Activated CD4-positive, alpha-beta T cell treated with anti-CD3 and anti-CD28 coated beads, Interleukin-2, amount 10 ng/mL, durations not matched to agents 24 days and 14 days (primary cell): ENCODE measurements around the gene RCOR3. TPM values are rescaled to one million over a fixed set of nuclear protein-coding genes. Genes with fewer than 3 reads are reported as not detected.
"Not testable (repeated sequence)": the region's sequence is repeated elsewhere in the genome, so short reads cannot be mapped to it uniquely, and the experiment has no call there.

Experiments
- DNase-seq: peaks from one replicate; pipeline ENCODE4 v3.0.0; 2022
- H3K27ac Mint-ChIP-seq: one replicate; pipeline ENCODE4 v1.8.0; 2022; ENCODE audit warnings: mild to moderate bottlenecking, mixed read lengths
- H3K27me3 Mint-ChIP-seq: one replicate; pipeline ENCODE4 v1.8.0; 2022; ENCODE audit warnings: mixed read lengths
- H3K36me3 Mint-ChIP-seq: one replicate; pipeline ENCODE4 v1.8.0; 2022; ENCODE audit warnings: low read depth, mild to moderate bottlenecking, mixed read lengths
- H3K4me1 Mint-ChIP-seq: one replicate; pipeline ENCODE4 v1.8.0; 2021; ENCODE audit warnings: mixed read lengths
- H3K4me3 Mint-ChIP-seq: one replicate; pipeline ENCODE4 v1.8.0; 2022; ENCODE audit warnings: mild to moderate bottlenecking, moderate library complexity, mixed read lengths
- H3K9me3 Mint-ChIP-seq: one replicate; pipeline ENCODE4 v1.8.0; 2021; ENCODE audit warnings: mixed read lengths
- intact Hi-C: fragments of 100-400 bp; cut with micrococcal nuclease; formaldehyde crosslinking; loops from one replicate; pipeline ENCODE4 v1.15.1; 2023
- total RNA-seq: library from RNA; stranded (reverse); gene quantifications from 2 replicates; pipeline ENCODE4 v1.2.3, GENCODE V29; 2022

The RCOR3 gene
- total RNA-seq, 1 donor from 2014 or later: 39.8 TPM

DNA sequence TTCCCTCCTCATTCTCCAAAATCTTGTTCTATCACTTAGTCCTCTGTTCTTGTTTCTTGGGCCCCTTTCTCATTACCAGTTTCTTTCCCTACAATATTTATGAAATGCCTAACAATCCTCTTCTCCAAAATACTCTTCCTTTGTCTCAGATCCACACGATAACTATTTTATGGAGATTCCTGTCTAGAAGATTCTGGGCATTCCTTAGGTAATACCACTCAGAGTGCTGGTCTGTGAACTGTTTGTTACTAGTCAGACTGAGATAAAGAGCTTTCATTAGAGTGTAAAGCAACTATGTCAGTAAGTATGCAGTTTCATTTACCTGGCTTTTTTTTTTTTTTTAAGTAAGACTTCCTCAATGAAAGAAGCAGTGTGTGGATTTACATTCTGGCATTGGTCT is 18.1 kb upstream of the RCOR3 start:
- no peaks in the 10 kb centered on the region for H3K4me1 Mint-ChIP-seq
- intact Hi-C loops: no loop called here
- no peaks in the 10 kb centered on the region for H3K9me3 Mint-ChIP-seq
- H3K27me3 Mint-ChIP-seq: peaks cover 6% of the 10 kb centered on the region
- H3K4me3 Mint-ChIP-seq: no peak overlapping the region
- H3K36me3 Mint-ChIP-seq: no peaks in the 10 kb centered on the region
- H3K27ac Mint-ChIP-seq: no peak overlapping the region
- no peak for DNase-seq

DNA sequence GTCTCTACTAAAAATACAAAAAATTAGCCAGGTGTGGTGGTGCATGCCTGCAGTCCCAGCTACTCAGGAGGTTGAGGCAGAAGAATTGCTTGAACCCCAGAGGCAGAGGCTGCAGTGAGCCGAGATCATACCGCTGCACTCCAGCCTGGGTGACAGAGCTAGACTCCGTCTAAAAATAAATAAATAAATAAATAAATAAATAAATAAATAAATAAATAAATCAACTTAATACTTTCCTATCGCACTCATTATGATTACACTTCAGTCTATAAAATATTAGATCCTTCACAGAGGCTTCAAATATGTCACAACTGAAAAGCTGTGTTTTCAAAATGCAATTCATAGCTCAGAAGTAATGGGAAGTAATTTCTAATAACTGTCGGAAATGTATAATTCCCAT is 15.5 kb upstream of the RCOR3 start:
- DNase-seq, intact Hi-C loops, H3K4me1 Mint-ChIP-seq, H3K9me3 Mint-ChIP-seq, H3K4me3 Mint-ChIP-seq, H3K36me3 Mint-ChIP-seq, H3K27ac Mint-ChIP-seq: not testable (repeated sequence)
- H3K27me3 Mint-ChIP-seq: peaks cover 13% of the 10 kb centered on the region

DNA sequence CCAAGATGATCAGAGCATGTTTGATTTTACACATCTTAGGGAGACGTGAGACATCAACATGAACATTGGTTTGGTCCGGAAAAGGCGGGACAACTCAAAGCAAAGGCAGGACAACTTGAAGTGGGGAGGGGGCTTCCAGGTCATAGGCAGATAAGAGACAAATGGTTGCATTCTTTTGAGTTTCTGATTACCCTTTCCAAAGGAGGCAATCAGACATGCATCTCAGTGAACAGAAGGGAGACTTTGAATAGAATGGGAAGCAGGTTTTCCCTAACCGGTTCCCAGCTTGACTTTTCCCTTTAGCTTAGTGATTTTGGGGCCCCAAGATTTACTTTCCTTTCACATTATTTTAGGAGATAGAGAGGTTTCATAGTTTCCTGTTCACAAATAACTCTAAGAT is 12.6 kb upstream of the RCOR3 start:
- intact Hi-C loops, H3K27me3 Mint-ChIP-seq, H3K36me3 Mint-ChIP-seq, DNase-seq, H3K27ac Mint-ChIP-seq, H3K4me1 Mint-ChIP-seq, H3K9me3 Mint-ChIP-seq, H3K4me3 Mint-ChIP-seq: not testable (repeated sequence)

DNA sequence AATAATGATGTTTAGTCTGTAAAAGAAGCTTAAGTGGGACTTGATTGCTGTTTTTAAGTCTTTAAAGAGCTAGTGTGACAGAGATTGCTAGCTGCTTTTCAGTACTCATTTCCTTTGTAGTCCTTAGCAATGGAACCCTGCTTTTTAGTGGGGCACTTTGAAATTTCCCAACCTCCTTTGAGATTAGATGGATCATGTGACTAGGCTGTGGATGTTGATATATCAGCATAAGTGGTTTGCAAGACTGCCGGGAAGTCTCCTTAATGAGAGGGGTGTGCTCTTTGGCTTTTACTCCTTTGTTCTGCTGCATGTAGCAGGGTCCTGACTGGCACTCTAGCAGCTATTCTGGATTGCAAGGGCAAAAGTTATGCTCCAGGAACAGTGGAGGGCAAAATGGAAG is 11.2 kb upstream of the RCOR3 start:
- intact Hi-C loops: no loop called here
- H3K4me1 Mint-ChIP-seq: peaks cover 2% of the 10 kb centered on the region
- DNase-seq: no peak
- H3K9me3 Mint-ChIP-seq: no peaks in the 10 kb centered on the region
- no peak overlapping the region for H3K27ac Mint-ChIP-seq
- H3K4me3 Mint-ChIP-seq: no peak overlapping the region
- H3K27me3 Mint-ChIP-seq: peaks cover 11% of the 10 kb centered on the region
- H3K36me3 Mint-ChIP-seq: no peaks in the 10 kb centered on the region

DNA sequence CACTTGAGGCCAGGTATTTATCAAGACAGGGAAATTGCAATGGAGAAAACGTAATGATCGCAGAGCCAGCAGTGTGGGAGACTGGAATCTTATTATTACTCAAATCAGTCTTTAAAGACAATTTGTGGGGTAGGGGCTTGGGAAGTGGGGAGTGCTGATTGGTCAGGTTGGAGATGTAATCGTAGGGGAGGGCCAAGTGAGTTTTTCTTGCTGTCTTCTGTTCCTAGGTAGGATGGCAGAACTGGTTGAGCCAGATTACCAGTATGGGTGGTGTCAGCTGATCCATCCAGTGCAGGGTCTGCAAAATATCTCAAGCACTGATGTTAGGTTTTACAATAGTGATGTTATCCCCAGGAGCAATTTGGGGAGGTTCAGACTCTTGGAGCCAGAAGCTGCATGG is 9.6 kb upstream of the RCOR3 start:
- intact Hi-C loops: loop anchor here (10.0 kb wide), 2 partner anchors 405 to 805 kb away; no protein-coding TSS in a partner anchor
- DNase-seq, H3K9me3 Mint-ChIP-seq, H3K36me3 Mint-ChIP-seq, H3K4me1 Mint-ChIP-seq, H3K27ac Mint-ChIP-seq, H3K4me3 Mint-ChIP-seq: not testable (repeated sequence)
- peaks cover 15% of the 10 kb centered on the region for H3K27me3 Mint-ChIP-seq

DNA sequence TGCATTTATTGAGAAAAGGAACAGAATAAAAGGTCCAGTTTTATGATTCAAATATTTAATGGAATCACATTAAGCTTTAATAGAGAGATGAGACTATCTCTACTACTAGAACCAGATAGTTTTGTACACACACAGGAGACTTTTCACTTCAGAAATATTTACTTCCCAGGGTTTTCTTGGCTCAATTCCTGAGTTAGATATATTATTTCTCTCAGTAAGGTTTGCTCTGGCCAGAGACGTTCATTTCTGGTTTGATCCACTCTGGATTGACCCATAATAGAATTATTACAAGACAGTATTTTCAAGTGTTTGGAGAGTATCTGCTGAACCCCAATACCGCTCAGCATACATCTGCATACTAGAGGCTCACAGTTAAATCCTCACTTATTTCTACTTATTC is 1.3 kb upstream of the RCOR3 start:
- peaks cover 13% of the 10 kb centered on the region for H3K4me1 Mint-ChIP-seq
- H3K9me3 Mint-ChIP-seq: no peaks in the 10 kb centered on the region
- no peak for DNase-seq
- intact Hi-C loops: loop anchor here (2.0 to 10.0 kb wide), 5 partner anchors 47 to 813 kb away; partner anchors contain the start of gene KCNH1
- peak overlapping the region; percentile 97 for H3K27ac Mint-ChIP-seq
- H3K4me3 Mint-ChIP-seq: peak overlapping the region; percentile 96
- peaks cover 7% of the 10 kb centered on the region for H3K36me3 Mint-ChIP-seq
- peaks cover 4% of the 10 kb centered on the region for H3K27me3 Mint-ChIP-seq

DNA sequence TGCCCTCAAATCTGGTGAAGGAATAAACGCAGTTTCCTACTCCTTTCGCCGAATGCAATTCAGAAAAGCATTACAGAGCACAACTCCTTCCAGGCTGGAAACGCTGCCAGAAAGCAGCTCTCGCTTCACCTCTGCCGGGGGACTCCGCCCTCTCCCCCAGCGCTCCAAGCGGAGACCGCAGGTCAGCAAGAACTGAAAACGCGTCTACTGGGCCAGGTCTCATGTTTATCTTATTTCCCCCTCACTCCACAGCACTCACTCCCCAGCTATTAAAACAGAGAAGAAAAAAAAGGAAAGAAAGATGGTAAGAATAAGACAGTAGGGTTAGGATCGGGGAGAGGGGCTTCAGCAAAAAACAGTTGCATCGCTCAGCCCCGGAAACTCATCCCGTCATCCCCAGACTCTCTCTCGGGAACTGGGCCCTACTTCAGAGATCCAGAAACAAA is 833 bp upstream of the RCOR3 start:
- Mint-ChIP-seq H3K36me3 (peaks cover 7% of the 10 kb centered on the region), H3K9me3 (no peaks in the 10 kb centered on the region), H3K4me1 (peaks cover 13% of the 10 kb centered on the region), H3K27ac (peak overlapping the region; percentile 97), H3K4me3 (peak overlapping the region; percentile 96), H3K27me3 (no peaks in the 10 kb centered on the region)
- intact Hi-C loops: loop anchor here (2.0 to 10.0 kb wide), 5 partner anchors 46 to 814 kb away; partner anchors contain the start of gene KCNH1
- DNase-seq: peak; percentile 90

DNA sequence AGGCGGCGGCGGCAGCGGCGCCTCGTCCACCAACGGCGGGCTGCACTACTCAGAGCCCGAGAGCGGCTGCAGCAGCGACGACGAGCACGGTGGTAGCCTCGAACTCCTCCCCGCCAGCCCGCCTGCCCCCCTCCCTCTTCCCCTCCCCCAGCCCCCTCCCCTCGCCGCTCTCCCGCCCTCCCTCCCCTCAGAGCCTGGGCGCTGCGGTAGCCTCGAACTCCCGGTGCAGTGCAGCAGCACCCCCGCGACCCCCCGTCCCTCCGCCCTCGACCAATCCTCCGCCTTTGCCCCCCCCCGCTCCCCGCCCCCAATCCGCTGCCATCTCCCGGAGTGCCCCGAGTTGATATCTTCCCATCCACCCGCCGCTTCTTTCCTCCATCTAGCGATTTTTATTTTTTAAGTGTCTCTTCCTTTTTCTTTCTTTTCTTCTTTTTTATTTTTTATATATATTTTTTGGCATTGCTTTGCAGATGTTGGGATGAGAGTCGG is 516 bp downstream of the RCOR3 start:
- Mint-ChIP-seq H3K9me3 (no peaks in the 10 kb centered on the region), H3K27ac (peak overlapping the region; percentile 97), H3K36me3 (peaks cover 12% of the 10 kb centered on the region), H3K4me3 (peak overlapping the region; percentile 96), H3K27me3 (no peaks in the 10 kb centered on the region), H3K4me1 (peaks cover 13% of the 10 kb centered on the region)
- intact Hi-C loops: loop anchor here (1.0 to 10.0 kb wide), 12 partner anchors 13 to 930 kb away; partner anchors contain the start of genes KCNH1 and SLC30A1
- no peak for DNase-seq

DNA sequence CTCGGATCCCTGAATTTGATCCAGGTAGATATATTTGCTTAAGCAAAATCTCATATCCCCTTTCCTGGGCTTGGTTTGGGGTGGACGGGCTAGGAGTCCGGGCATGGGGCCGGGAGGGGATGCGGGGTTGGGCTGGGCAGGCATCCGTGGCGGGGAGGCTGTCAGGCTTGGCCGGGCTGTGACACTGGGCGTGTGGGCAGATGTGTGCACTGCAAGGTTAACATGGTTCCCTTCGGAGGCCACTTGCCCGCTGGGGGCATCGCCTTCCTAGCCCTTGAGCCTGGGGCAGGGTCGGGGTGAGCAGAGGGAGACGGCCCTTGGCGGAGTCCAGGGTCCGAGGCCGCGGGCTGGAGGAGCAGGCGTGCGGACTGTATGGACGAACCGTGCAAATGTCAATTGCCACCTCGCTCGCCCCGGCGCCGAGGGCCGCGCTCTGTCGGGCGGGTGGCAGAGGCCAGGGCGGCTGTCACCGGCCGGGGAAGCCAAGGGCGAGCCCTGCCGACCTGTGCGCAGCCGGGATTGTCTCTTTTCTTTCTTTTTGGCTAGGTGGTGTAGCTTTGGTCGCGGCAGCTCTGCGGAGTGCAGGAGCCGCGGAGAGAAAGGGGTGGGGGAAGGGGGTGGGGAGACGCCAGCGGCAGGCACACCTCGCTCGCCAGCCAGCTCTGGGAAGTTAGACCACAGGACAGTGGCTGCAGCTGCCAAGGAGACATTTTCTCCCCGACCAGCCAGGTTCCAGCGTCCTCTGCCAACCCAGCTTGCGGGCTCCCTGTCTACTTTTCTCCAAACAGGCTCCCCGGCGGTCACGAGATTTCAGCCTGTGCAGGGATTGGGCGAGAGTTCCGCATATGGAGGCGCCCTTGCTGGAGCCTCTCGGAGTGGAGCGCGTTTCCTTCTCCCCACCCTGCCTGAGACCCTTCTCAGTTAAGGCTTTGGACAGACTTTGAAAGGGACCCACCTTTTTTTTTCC is 1.3 kb downstream of the RCOR3 start:
- DNase-seq: peak; percentile 92
- Mint-ChIP-seq H3K4me1 (peaks cover 13% of the 10 kb centered on the region), H3K27me3 (no peaks in the 10 kb centered on the region), H3K36me3 (peaks cover 14% of the 10 kb centered on the region), H3K9me3 (no peaks in the 10 kb centered on the region), H3K27ac (peak overlapping the region; percentile 97), H3K4me3 (peak overlapping the region; percentile 96)
- intact Hi-C loops: loop anchor here (1.0 kb wide), 4 partner anchors 12 to 319 kb away; partner anchors contain the start of gene SLC30A1

DNA sequence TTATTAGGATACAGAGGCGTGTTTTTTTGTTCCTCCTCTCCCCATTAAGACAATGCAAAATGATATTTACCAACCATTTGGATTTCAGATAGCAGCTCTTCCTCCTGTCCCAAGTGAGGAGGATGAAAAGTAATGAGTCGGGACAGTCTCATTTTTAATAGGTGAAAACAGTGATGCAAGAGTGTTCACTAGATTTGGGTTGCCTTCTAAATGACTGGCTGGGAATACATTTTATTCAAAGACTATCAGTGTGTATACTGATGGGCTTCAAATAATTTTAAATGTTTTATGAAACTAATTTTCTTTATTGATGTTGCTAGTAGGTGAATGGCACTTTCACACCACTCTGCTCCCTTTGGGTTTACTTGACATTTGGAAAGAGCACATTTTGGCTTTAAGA is 2.1 kb downstream of the RCOR3 start:
- Mint-ChIP-seq H3K9me3 (no peaks in the 10 kb centered on the region), H3K4me3 (peak overlapping the region; percentile 96), H3K4me1 (peaks cover 16% of the 10 kb centered on the region), H3K27ac (peak overlapping the region; percentile 97), H3K27me3 (no peaks in the 10 kb centered on the region), H3K36me3 (peaks cover 17% of the 10 kb centered on the region)
- intact Hi-C loops: no loop called here
- no peak for DNase-seq

DNA sequence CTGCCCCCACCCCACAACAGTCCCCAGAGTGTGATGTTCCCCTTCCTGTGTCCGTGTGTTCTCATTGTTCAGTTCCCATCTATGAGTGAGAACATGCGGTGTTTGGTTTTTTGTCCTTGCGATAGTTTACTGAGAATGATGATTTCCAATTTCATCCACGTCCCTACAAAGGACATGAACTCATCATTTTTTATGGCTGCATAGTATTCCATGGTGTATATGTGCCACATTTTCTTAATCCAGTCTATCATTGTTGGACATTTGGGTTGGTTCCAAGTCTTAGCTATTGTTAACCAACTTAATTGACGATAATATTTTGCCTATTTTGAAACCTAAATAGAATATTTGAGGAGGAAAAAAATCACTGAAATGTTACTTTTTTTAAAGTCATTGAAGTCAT is 3.9 kb downstream of the RCOR3 start:
- H3K27ac Mint-ChIP-seq, intact Hi-C loops: not testable (repeated sequence)
- peaks cover 23% of the 10 kb centered on the region for H3K36me3 Mint-ChIP-seq

DNA sequence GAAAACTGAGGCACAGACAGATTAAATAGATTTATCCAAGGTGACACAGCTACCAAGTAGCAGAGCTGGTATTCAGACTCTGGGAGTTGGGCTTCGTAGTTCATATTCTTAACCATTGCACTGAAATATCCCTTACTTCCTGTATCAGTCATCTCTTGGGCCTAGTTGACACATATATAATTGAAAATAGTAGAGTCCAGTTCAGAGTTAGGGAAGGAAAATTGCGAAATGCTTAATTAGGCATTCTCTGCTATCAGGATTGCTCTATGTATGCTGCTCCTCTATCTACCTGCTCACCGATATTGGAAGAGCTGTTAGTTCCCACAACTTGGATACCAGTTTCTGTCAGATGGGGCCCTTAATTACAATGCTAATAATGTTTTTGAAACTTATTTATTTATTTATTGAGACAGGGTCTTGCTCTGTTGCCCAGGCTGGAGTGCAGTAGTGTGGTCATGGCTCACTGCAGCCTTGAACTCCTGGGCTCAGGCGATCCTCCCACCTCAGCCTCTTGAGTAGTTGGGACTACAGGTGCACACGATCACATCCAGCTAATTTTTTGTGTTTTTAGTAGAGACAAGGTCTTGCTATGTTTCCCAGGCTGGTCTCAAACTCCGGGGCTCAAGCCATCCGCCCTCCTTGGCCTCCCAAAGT is 8.2 kb downstream of the RCOR3 start:
- no peaks in the 10 kb centered on the region for H3K9me3 Mint-ChIP-seq

More for the DNA sequence above, 3.9 kb downstream of the RCOR3 start:
- H3K9me3 Mint-ChIP-seq, H3K27me3 Mint-ChIP-seq, H3K4me3 Mint-ChIP-seq, DNase-seq: not testable (repeated sequence)
- peaks cover 12% of the 10 kb centered on the region for H3K4me1 Mint-ChIP-seq

DNA sequence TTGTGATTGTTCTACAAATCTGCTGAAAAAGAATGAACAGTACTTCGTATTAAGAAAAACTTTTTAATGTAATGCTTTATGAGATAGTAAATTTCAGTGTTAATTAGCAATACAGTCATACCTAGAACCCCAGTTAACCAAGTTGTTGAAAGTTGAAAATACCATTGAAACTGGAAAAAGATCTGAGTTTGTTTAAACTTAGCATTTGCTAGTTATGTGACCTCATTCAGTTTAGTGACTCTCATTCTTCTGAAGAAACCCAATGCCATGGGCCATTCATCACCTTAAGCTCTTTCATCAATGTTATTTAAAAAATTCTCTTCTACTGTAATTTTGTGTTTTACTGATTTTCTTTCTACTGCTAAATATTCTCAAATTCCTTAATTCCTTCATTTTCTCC is 20.2 kb downstream of the RCOR3 start:
- Mint-ChIP-seq H3K4me3 (no peak overlapping the region), H3K4me1 (peaks cover 2% of the 10 kb centered on the region), H3K27me3 (no peaks in the 10 kb centered on the region), H3K36me3 (peaks cover 22% of the 10 kb centered on the region), H3K27ac (no peak overlapping the region), H3K9me3 (no peaks in the 10 kb centered on the region)
- DNase-seq: no peak
- intact Hi-C loops: no loop called here

More for the DNA sequence above, 8.2 kb downstream of the RCOR3 start:
- Mint-ChIP-seq H3K4me1 (peaks cover 2% of the 10 kb centered on the region), H3K27me3 (no peaks in the 10 kb centered on the region), H3K36me3 (peaks cover 29% of the 10 kb centered on the region), H3K27ac (no peak overlapping the region), H3K4me3 (no peak overlapping the region)
- intact Hi-C loops: no loop called here
- DNase-seq: no peak

DNA sequence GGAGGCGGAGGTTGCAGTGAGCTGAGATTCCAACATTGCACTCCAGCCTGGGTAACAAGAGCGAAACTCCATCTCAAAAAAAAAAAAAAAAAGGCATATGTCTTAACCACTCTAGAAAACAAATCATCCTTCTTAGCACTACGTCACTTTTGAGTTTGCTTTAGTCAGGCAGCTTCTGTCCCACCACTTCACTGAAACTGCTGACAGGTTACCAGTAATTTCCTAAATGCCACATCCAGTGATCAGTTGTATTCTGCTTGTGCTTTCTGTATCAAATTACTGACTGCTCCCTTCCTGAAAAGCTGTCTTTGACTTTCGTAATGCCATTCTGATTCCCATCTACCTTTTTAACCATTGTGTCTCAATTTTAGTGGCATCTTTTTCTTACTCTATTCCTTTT is 21.7 kb downstream of the RCOR3 start:
- Mint-ChIP-seq H3K4me1 (peaks cover 4% of the 10 kb centered on the region), H3K27ac (no peak overlapping the region), H3K36me3 (peaks cover 28% of the 10 kb centered on the region), H3K9me3 (no peaks in the 10 kb centered on the region), H3K4me3 (no peak overlapping the region), H3K27me3 (no peaks in the 10 kb centered on the region)
- no peak for DNase-seq
- intact Hi-C loops: loop anchor here (1.0 to 2.0 kb wide), 5 partner anchors 21 to 136 kb away; no protein-coding TSS in a partner anchor
